ENCODE measurements around the gene AUTS2.

GRCh38 chr7:70630818-70631457, 1032.7 kb downstream of the AUTS2 start:
- TF ChIP-seq POLR2A (IDR thresholded peaks at IDR 0.05): no peak
- TF ChIP-seq CTCF (IDR thresholded peaks at IDR 0.05): no peak

Data from thyroid gland (tissue), 4 donors.